Measurements from ENCODE around the gene NEURL1B. TPM values are rescaled to one million over a fixed set of nuclear protein-coding genes. Genes with fewer than 3 reads are reported as not detected.

The NEURL1B gene
- total and polyA plus RNA-seq, 12 donors = 14.4 to 45.8 (median 21.6) TPM

DNA sequence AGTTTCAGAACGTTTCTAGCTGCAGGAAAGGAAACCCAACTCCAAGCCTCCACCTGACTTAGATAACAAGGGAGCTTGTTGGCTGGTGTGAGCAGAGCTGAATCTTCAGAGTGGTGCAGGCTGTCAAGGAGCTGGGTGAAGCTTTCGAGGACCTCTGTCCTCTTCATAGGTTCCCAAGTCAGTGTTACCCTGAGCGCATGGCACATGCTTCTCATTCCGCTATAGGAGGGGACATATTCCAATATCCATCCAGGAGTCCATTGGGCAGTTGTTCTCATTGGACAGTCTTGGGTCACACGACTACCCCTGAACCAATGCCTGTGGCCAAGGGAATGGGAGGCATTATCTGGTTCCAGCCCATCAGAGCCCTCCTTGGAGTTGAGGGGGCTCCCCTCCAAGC is 79.6 kb downstream of the NEURL1B start:
- 76 to 82% methylated on average over 5 of the region's 5 CpGs for WGBS, 2 donors
- Histone ChIP-seq H3K4me3 (no peak overlapping the region), H3K9me3 (no peaks in the 10 kb centered on the region), H3K36me3 (no peaks in the 10 kb centered on the region), H3K27ac (peak overlapping the region in 5 of 10 donors; percentile 69 to 83 (median 72)), H3K4me1 (peaks cover 10 to 54% (median 36%) of the 10 kb centered on the region in 9 donors), H3K27me3 (no peaks in the 10 kb centered on the region)
- ATAC-seq = no peak
- DNase-seq = no peak
- TF ChIP-seq CTCF (IDR thresholded peaks at IDR 0.05) = no peak
- intact Hi-C loops (cut with DNase I) = no loop called here

DNA sequence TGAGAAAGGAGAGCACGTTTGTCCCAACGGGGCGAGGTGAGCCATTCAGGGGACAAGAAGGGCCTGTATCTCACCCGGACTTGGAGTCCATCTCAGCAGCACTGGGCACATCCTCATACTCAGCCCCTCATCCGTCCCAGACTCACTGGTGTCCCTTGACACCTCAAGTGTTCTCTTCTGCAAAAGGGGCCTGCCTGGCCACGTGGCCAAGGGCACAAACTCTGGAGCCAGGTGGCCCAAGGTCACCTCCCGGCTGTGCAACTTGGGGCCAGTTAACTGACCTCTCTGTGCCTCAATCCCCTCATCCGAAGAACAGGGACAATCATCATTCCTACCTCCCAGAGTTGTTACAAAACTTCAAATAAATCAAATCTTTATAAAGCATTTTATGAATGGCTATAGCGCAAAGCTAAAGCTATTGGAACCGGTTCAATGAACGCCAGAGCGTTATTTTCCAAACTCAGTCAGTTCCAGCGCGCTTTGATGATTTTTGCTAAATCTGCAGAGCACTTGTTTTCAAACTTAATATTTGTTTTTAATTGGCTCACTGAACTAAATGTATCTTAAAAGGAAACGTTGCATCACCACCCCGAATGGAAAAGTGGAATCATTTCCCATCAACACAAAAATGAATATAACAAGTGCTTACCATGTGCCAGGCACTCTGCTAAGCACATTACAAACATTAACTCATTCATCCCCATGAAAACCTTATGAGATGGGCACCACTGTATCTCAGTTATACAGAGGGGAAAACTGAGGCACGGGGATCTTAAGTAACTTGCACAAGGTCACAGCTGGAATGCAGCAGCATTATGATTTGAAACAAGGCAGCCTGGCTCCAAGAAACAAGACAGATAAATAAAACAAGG is 80.6 kb downstream of the NEURL1B start:
- intact Hi-C loops (cut with DNase I) = no loop called here
- H3K36me3 ChIP-seq = no peaks in the 10 kb centered on the region
- DNase-seq (peak in 1 of 2 donors; percentile 72), ATAC-seq (peak in 4 of 8 donors; percentile 41 to 65 (median 64))
- H3K4me1 ChIP-seq = peaks cover 10 to 44% (median 27%) of the 10 kb centered on the region in 9 donors
- peak overlapping the region; percentile 33 to 83 (median 66) for H3K27ac ChIP-seq
- H3K27me3 ChIP-seq = no peaks in the 10 kb centered on the region
- no peaks in the 10 kb centered on the region for H3K9me3 ChIP-seq
- H3K4me3 ChIP-seq = no peak overlapping the region
- TF ChIP-seq CTCF (IDR thresholded peaks at IDR 0.05) = no peak
- WGBS, 2 donors = 40 to 62% methylated on average over 17 of the region's 17 CpGs

GRCh38 chr5:172722327-172722815 is 81.3 kb downstream of the NEURL1B start:
- WGBS, 2 donors = 50 to 67% methylated on average over 12 of the region's 12 CpGs
- Histone ChIP-seq H3K27me3 (no peaks in the 10 kb centered on the region), H3K4me3 (no peak overlapping the region), H3K27ac (peak overlapping the region in 9 of 10 donors; percentile 20 to 83 (median 63)), H3K4me1 (peaks cover 8 to 38% (median 22%) of the 10 kb centered on the region in 9 donors), H3K36me3 (no peaks in the 10 kb centered on the region), H3K9me3 (no peaks in the 10 kb centered on the region)
- TF ChIP-seq CTCF (IDR thresholded peaks at IDR 0.05) = no peak
- peak in 1 of 8 donors; percentile 5 for ATAC-seq
- no peak for DNase-seq
- intact Hi-C loops (cut with DNase I) = no loop called here

DNA sequence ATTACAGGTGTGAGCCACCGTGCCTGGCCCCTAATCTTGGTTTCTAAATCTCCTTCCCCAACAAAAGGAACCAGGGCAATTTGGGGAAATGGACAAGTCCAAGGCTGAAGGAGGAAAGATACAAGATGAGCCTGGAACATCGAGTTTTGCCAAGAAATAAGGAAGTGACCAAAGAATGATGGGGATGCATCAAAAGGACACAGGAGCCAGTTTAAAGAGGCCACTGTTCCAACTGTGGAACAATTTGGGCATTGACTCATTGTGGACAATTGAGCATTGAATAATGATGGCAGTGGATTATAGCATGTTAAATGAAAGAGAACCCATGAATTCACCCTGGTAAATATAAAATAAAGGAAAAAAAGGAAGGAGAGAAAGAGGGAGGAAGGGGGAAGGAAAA is 82.4 kb downstream of the NEURL1B start:
- no peak for ATAC-seq
- no peaks in the 10 kb centered on the region for H3K9me3 ChIP-seq
- peaks cover 4 to 31% (median 17%) of the 10 kb centered on the region in 9 donors for H3K4me1 ChIP-seq
- DNase-seq = no peak
- no peaks in the 10 kb centered on the region for H3K36me3 ChIP-seq
- H3K4me3 ChIP-seq = no peak overlapping the region
- intact Hi-C loops (cut with DNase I) = no loop called here
- H3K27me3 ChIP-seq = no peaks in the 10 kb centered on the region
- no peak overlapping the region for H3K27ac ChIP-seq
- 75 to 77% methylated on average over 2 of the region's 2 CpGs for WGBS, 2 donors
- TF ChIP-seq CTCF (IDR thresholded peaks at IDR 0.05) = no peak
